GM21360 (cell line): ENCODE data around the gene PRPF39.

Experiments
- ATAC-seq: cut with Tn5 transposase; IDR thresholded peaks from one replicate; pipeline ENCODE4 v1.9.1; 2021; ENCODE audit warnings: mild to moderate bottlenecking, moderate library complexity; ENCODE audit not compliant: unreplicated experiment

Gene PRPF39, protein sequence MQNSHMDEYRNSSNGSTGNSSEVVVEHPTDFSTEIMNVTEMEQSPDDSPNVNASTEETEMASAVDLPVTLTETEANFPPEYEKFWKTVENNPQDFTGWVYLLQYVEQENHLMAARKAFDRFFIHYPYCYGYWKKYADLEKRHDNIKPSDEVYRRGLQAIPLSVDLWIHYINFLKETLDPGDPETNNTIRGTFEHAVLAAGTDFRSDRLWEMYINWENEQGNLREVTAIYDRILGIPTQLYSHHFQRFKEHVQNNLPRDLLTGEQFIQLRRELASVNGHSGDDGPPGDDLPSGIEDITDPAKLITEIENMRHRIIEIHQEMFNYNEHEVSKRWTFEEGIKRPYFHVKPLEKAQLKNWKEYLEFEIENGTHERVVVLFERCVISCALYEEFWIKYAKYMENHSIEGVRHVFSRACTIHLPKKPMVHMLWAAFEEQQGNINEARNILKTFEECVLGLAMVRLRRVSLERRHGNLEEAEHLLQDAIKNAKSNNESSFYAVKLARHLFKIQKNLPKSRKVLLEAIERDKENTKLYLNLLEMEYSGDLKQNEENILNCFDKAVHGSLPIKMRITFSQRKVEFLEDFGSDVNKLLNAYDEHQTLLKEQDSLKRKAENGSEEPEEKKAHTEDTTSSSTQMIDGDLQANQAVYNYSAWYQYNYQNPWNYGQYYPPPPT

DNA sequence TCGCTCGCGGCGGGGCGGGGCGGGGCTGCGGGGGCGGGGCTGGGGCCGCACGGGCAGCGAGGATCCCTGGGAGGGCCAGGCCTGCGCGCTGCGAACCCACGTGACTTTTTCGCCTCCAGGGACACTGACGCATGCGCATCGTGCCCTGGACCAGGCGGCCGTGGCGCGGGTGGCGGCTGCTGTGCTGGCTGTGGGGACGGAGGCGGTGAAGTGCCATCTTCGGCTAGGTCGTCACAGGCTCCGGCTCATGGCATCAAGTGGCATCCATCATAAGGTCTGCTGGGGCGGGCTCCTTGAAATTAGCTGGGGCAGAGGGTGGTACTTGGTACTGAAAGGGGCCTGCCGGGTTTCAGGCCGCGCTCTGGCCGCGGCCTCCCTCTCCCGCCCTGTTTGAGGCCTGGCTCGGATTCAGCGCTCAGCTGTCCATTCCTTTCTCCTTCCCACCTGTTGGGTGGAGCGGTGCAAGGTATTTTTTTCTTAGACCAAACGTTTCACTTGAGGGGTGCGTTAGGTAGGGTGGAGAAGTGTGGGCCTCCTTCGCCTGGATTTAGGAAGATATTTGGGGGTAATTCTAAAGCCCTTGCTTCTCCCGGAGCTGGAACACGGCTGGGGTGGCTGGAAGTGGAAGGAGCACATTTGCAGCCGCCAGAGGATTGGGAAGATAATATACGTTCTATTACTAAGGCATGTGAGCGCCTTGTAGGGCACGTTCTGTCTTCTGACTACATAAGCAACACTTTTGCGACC, at the start of gene PRPF39:
Gene PRPF39, plus strand, starts transcription at position 141 of the 747 bp plus-strand sequence. CDS start 11,124 bp downstream, outside the sequence.
- ATAC-seq, result peak; percentile 84

DNA sequence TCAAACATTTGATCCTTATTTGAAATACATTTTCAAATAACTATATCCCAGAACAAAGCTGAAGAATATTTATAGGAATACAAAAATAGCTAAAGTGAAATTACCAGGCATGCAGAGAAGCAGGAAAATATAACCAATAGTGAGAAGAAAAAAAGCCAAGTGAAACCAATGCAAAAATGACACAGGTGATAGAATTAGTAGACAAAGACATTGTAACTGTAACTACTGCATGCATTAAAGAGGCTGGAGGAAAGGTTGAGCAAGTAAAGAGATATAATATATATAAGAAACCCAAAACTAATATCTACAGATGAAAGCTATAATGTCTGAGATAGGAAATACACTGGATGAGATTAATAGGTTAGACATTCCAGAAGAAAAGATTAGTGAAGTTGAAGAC, 49.2 kb upstream of the PRPF39 start:
- no peak for ATAC-seq

DNA sequence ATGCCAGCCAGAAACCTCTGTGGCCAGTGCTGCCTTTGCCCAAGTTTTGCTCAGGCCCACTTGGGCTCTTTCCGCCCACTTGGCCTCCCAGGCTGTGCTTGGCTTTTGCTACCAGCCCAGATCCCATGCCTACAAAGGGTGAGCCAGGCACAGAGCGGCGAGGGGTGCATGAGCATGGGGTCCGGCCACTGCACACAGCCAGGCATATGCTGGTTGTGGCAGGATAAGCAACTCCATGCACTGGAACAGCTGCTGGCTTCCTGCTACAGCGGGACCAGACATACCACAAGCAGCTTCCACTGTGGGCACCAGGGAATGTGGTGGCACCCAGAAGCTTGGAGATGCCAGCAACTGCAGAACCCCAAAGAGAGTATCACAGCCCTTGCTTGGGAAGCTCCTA, 45.7 kb upstream of the PRPF39 start:
- no peak for ATAC-seq

DNA sequence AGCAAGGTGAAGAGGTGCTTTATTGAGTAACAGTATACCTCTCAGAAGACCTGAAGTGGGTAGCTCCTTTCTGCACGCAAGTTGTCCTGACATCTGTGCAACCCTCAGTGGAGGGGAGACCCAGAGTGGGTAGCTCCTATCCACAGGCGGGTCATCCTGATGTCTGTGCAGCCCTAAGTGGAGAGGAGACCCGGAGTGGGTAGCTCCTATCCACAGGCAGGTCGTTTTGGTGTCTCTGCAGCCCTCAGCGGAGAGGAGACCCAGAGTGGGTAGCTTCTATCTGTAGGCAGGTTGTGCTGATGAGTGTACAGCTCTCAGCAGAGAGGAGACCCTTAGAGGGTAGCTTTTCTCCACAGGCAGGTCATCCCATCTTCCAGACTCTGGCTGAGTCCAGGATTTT, 45.1 kb upstream of the PRPF39 start:
- no peak for ATAC-seq

DNA sequence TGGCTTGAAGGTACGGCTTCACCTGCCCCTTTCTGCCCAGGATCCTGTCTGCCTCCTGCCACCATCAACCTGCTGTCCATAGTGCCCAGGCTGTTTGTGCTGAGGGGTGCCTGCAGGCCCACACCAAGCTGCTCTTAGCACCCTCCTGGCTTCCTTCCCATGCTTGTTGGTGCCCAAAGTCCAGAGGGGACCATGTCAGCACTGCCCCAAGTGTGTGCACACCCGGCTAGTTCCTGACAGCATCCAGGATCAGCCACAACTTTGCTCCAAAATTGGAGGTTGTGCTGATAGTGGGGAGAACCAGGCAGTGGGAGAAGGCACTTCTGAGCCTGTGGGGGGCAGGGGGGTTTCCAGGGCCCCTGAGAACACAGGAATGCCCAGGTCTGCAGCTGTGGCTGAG, 44.5 kb upstream of the PRPF39 start:
- no peak for ATAC-seq

DNA sequence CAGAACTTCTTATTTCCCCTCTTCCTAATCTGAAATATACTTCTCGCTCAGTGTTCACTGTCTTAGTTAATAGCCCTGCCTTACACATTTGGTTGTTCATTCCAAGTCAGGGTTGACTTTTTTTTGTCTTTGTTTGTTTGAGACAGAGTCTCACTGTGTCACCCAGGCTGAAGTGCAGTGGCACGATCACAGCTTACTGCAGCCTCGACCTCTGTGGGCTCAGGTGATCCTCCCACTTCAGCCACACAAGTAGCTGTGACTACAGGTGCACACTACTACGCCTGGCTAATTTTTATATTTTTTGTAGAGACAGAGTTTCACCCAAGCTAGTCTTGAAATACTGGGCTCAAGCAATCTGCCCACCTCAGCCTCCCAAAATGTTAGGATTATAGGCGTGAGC, 42.3 kb upstream of the PRPF39 start:
- ATAC-seq, result no peak

DNA sequence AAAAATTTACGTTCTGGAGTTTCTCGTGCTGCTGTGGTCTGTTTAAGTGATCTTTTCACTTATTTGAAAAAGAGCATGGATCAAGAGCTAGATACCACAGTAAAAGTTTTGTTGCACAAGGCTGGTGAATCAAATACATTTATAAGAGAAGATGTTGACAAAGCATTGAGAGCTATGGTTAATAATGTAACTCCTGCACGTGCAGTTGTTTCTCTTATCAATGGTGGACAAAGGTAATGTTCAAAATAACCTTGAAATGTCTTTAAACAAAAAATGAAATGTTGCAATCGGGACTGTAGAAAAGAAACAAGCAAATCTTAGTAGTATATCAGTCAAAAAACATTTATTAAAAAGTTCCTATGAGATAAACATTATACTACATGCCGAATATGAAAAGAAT, 39.3 kb upstream of the PRPF39 start:
- ATAC-seq, result no peak

DNA sequence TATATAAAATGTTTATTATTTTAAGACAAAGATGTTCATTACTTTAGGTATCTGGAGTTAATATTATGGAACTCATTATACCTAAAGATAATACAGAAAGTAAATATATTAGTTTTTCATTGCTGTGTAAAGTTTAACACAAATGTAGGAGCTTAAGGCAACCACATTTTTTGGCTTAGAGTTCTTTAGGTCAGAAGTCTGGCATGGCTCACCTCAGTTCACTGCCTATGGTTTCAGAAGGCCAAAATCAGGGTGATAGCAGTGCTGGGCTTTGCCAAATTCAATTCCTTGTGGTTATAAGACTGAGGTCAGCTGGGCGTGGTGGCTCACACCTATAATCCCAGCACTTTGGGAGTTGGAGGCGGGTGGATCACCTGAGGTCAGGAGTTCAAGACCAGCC, 35.5 kb upstream of the PRPF39 start:
- ATAC-seq, result no peak

DNA sequence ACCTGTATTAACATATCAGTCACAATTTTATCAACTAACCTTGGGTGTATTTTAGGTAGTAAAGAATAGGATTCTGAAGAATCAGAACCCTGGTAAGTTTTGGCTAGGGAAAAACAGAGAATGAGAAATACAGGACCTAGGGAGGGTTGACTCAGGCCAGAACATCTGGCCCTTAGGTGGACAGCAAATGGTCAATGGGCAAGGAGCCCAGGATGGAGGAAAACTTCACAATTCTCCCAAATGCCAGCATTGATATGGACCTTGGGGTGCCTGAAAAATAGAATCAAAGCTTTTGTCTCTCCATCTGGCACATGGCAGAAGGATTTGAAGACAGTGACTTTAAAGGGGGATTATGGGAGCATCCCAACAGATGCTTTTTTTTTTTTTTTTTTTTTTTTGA, 32.7 kb upstream of the PRPF39 start:
- ATAC-seq, result no peak

DNA sequence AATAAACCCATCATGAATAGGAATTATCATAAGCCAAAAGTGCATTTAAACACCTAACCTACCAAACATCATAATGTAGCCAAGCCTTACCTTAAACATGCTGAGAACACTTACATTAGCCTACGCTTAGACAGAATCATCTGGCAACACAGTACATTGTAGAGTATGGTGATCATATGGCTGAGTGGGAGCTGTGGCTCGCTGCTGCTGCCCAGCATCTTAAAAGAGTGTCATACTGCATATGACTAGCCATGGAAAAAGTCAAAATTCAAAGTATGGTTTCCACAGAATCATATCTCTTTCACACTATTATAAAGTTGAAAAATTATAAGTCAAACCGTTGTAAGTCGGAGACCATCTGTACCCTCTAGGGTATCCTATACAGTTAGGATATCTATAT, 32.0 kb upstream of the PRPF39 start:
- ATAC-seq, result no peak

DNA sequence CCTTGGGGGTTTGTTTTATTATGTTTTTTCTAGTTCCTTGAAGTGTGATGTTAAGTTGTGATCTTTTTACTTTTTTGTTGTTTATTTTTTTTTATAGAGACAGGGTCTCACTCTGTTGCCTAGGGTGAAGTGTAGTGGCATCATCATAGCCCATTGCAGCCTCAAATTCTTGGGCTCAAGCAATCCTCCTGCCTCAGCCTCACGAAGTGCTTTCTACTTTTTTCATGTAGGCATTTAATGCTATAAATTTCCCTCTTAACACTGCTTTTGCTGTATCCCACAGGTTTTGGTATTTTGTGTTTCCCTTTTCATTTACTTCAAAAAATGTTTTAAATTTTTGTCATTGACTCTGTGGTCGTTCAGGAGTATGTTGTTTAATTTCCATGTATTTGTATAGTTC, 26.6 kb upstream of the PRPF39 start:
- ATAC-seq, result no peak

DNA sequence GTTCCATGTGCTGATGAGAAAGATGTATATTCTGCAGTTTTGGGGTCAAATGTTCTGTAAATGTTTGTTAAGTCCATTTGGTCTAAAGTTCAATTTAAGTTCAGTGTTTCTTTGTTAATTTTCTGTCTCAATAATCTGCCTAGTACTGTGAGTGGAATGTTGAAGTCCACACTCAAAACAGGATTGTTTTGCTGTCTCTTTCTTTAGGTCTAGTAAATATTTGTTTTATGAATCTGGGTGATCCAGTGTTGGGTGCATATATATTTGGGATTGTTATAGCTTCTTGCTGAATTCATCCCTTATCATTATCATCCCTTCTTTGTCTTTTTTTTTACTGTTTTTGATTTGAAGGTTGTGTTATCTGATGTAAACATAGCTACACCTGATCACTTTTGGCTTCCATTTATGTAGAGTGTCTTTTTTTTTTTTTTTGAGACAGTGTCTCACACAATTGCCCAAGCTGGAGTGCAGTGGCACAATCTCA, 26.0 kb upstream of the PRPF39 start:
- no peak for ATAC-seq

DNA sequence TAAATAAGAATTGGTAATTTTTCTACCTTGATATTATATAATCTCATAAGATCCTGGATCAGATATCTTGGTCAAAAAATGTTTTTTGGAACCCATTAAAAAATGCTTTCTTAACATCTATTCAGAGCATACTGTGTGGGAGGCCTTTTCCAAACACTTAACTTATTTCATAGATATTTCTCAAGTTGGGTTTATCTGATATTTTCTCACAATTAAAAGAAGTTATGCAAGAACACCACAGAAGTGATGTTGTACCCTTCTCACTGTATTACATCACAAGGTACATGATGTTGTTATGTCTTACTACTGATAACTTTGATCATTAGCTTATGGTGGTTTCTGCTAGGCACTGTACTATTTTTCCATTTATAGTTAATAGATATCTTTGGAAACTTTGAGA, 23.4 kb upstream of the PRPF39 start:
- ATAC-seq, result no peak

DNA sequence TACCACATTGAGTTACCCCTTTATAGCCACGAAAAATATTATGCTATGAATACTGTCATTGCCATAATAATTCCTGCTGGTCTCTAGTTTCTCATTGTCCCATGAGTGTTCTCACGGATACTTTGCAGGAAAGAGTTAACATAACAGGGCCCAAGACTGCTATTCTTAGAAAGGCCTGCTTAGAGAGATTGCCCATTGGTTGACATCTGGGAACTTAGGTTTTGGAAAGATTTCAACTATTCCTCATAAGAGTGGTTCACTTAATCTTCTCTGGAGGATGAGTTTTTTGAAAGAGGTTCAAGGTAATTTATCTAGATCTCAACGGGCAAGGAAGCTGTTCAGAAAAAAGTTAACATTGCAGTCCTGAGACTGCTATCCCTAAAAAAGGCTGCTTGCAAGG, 18.4 kb upstream of the PRPF39 start:
- no peak for ATAC-seq

DNA sequence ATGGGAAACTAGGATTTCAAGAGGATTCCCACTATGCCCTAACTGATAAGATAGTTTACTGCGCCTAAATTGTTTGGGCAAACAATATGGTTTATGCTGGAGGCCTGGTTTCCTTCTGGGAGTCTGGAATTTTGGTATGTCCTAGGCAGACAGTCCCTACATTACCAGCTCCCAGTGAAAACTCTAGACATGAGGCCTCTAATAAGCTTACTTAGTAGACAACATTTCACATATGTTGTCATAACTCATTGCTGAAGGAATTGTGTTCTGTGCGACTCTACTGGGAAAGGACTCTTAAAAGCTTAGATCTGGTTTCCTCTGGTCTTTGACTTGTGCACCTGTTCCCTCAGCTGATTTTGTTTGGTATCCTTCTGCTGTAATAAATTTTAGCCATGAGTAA, 18.0 kb upstream of the PRPF39 start:
- ATAC-seq, result no peak

DNA sequence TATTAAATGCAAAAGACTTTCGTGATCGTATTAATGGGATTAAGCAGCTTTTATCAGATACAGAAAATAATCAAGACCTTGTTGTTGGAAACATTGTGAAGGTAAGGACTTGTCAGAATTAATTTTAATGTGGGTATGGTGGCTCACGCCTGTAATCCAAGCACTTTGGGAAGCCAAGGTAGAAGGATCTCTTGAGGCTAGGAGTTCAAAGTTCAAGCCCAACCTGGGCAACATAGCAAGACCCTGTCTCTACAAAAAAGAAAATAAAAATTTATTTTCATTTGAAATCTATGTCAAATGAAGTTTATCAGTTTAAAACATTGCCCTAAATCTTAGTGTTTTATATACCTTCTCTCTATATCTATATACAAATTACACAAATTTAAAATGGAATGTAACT, 17.2 kb upstream of the PRPF39 start:
- ATAC-seq, result no peak

DNA sequence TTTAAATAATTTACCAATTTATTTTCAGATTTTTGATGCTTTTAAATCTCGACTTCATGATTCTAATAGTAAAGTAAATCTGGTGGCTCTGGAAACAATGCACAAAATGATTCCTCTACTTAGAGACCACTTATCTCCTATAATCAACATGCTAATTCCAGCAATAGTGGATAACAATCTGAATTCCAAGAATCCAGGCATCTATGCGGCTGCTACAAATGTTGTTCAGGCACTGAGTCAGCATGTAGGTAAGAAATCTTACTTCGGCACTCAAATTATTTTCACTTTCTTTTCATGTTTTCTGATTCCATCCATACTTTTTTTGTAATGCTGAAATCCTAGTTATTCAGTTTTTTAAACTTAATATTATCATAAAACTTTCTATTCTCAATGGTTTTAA, 15.5 kb upstream of the PRPF39 start:
- ATAC-seq, result no peak

DNA sequence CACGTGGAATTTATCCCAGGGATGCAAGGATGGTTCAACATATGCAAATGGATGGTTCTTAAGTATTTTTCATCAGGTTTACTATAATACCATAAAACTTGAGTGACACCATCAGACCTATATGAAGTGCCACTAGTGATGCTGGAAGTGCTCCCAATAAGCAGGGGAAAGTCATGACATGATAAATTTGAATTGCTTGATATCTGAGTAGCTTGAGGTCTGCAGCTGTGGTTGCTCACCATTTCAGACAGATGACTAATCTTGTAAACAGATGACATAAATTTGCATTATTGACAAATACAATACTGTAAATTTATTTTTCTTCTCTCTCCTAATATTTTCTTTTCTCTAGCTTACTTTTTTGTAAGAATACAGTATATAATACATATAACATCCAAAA, 13.7 kb upstream of the PRPF39 start:
- no peak for ATAC-seq

DNA sequence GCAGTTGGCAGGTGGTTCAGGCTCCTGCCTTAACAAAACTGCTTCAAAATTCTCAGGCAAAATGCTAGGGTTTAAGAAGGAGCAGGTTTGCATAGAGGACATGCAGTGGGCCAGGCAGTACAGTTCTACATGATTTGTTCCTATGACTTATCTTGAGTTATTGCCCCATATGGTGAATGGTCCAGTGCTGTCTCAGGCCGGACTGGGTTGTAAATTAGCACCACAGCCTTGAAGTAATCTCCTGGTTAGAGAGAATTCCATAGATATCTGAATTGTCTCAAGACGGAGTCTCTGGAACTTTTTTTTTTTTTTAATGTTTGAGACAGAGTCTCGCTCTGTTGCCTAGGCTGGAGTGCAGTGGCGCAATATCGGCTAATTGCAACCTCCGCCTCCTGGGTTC, 11.8 kb upstream of the PRPF39 start:
- ATAC-seq, result no peak

DNA sequence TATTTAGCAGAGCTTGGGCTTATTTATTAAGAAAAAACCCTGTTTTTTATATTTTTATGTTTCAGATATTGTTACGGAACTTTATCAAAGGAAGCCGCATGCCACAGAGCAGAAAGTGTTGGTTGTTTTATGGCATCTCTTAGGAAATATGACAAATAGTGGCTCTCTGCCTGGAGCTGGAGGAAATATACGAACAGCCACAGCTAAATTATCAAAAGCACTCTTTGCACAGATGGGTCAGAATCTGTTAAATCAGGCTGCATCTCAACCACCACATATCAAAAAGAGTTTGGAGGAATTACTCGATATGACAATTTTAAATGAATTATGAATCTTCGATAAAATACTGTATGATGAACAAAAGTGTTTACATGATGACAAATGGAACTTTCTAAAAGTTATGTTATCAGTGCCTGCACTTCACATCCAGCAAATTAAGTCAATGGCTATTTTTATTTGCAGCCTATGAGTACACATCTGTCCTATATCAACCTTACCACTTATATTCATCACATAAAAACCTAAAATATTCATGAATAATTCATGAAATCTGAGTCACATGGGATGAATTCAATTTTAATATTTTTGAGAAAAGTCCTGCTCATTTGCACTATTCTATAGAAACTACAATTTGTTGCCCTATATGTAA, 10.6 kb upstream of the PRPF39 start:
- ATAC-seq, result no peak

DNA sequence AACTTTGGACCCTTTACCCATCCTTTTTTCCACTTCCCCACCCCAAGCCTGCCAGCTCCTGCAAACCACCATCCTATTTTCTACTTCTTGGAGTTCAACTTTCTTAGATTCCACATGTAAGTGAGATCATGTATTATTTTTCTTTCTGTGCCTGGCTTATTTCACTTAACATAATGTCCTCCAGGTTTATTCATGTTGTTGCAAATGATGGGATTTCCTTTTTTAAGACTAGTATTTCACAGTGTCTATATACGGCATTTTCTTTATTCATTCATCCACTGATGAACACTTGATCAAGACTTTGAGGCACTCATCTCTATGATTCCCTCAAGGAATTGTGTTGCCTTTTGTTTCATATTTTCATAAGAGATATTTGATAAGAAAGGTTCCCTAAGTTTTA, 5.6 kb upstream of the PRPF39 start:
- no peak for ATAC-seq
